HS-27A (cell line): ENCODE measurements around the gene TMEM222.
"Not testable (repeated sequence)": the region's sequence is repeated elsewhere in the genome, so short reads cannot be mapped to it uniquely, and the experiment has no call there.

Experiments
- DNase-seq: peaks from one replicate; pipeline ENCODE4 v3.0.0-alpha.2; 2012; ENCODE audit warnings: low read depth, missing footprints

Gene TMEM222

DNA sequence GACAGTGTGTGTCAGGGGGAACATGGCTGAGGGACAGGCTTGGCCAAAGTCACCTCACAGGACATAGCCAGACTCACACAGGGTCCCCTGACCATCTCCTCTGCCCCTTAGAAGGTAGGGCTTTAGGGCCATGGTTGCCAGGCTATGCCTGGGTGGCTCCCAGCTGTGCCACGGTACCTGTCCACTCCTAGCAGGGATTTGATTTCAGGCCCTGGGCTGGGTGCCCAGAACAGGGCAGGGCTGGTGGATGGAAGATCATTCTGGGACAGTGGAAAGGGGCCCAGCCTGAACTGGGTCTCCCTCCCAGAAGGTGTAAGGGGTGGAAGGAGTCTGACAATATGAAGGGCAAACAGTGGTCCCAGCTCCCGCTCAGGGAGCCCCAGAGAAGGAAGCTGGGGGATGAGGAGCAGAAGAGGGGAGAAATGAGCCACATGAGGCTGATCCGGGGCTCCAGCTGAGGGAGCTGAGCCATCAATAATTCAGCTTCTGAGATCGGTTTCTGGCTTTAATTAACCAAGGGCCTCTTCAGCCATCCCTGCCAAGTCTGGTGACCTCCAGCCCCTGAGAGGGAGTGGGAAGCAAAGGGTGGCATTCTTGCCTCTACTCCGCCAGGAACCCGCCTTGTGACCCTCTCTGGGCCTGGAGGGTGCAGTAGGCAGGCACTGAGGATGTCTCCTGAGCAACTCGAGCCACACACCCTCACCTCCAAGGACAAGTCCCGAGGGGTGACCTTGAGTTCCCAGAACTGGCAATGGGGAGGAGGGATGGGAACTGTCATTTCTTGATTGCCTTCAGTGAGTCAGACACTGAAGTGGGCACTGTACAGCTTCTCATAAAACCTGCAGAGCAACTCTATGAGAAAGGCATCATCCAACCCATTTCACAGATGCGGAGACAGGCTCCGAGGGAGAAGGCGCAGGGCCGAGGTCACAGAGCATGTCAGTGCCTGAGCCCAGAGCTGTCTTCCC lies 59.1 kb downstream of the TMEM222 start:
- no peak for DNase-seq

DNA sequence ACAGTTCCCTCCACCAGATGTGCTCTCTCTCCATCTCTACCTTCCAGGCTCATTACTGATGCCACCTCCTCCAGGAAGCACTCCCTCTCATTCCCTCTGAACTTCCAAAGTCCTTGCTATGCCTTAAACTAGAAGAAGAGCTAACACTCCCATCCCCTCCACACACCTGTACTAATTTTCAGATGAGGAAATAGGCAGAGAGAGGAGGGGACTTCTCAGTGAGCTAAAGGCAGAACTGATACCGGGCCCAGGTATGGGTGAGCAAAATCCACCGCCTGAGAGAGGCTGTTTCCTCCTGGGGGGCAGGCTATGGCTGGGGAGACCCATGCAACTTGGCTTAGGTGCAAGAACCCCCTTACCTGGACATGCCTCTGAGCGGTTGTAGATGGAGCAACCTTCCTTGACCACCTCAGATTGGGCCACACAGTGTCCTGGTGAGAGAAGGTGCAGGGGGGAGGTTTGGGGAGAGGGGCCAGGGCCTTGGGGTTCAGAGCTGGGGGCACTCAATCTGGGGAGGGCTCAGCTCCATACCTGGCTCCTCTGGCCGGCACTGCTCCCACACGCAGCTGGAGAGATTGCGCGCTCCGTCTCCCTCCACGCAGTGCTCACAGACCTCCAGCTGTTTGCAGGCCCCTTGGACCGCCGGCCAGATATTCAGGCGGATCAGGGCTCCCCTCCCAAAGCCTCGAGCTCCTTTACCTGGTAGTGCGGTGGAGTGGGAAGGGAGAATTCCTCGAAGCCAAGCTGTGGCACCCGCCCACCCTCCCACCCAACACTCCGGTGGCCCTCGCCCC lies 60.2 kb downstream of the TMEM222 start:
- no peak for DNase-seq

DNA sequence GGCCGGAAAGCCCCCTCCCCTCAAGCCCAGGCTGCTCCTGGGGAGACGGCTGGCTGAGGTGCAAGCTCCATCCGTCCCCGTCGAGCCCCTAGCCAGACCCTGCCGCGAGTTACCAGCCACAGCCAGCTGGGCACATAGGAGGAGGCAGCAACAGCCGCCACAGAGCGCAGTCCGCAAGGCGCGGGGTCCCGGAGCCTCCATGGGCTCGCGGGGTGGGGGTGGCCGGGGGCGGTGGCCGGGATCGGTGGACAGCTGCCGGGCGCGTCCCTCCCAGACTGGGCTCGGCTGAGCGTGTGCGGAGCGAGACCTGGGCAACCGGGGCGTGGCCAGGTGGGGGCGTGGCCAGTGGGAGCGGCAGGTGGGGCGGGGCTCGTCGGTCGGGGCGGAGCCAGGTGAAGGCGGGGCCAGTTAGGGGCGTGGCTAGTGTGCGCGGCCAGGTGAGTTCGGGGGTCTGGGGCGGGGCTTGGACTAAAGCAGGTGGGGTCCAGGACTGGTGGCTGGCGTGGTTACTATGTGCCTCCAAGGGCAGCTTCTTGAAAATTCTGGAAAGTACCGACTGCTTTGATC lies 61.2 kb downstream of the TMEM222 start, which contains the start of gene CD164L2:
TSS of gene CD164L2 (minus strand) at position 295 of the 567 bp plus-strand sequence. CDS start at position 201, 94 bp downstream.
- DNase-seq, result no peak

DNA sequence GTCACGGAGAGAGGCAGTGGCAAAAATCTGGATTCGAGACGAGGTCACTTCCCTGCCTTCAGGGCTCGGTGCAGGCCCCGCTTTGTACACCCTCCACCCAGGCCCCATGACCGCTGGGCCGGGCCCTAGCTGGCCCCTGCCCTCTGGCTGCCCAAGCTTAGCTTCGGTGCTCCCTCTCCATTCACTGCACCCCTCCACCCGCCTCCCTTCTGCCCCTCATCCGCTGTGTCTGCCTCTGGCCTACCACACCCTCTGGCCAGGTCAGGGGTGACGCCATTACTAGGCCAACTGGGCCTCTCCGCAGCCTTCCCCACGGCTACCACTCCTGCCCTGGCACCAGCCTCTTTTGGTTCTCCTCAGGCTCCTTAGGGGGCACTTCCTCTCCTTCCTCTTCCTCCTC lies 61.7 kb downstream of the TMEM222 start:
- DNase-seq, result no peak

DNA sequence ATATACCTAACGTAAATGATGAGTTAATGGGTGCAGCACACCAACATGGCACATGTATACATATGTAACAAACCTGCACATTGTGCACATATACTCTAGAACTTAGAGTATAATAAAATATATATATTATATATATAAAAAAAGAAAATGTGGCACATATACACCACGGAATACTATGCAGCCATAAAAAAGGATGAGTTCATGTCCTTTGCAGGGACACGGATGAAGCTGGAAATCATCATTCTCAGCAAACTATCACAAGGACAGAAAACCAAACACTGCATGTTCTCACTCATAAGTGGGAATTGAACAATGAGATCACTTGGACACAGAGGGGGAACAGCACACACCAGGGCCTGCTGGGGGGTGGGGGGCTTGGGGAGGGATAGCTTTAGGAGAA lies 62.8 kb downstream of the TMEM222 start:
- not testable (repeated sequence) for DNase-seq
